CD4-positive, alpha-beta T cell (primary cell): ENCODE data around the gene RIC3. TPM values are rescaled to one million over a fixed set of nuclear protein-coding genes. Genes with fewer than 3 reads are reported as not detected.

Source experiments
- ATAC-seq: fragments of 200-7000 bp; cut with Tn5 transposase; one replicate; pipeline ENCODE4 v1.10.0; 2022; ENCODE audit warnings: mild to moderate bottlenecking; ENCODE audit not compliant: poor library complexity
- CTCF ChIA-PET: fragments of 350-600 bp; sonication (Branson Sonifier 250); formaldehyde crosslinking; loops from one replicate; lab custom pipeline; 2021; ENCODE audit warnings: antibody characterized with exemption, inconsistent platforms; lab: Charles Lee
- POLR2A ChIA-PET: fragments of 350-600 bp; sonication (Branson Sonifier 250); formaldehyde crosslinking; loops from one replicate; lab custom pipeline; 2021; ENCODE audit warnings: antibody characterized with exemption, inconsistent platforms; lab: Charles Lee
- DNase-seq, 14 experiments: peaks; one replicate each; pipeline ENCODE4 v3.0.0-alpha.2; 2013 to 2020; ENCODE audit warnings: mixed read lengths in 2 of 14
- H3K27ac ChIP-seq, 2 donors: one replicate each; pipeline versions ENCODE4 v1.5.1 to v1.7.0; 2013; ENCODE audit warnings: low read length in 2 of 2, low read depth in 1 of 2, mild to moderate bottlenecking in 1 of 2
- H3K27me3 ChIP-seq, 2 experiments: 1 replicate in 1 of 2; 2 replicates in 1 of 2; pipeline versions ENCODE4 v1.6.1 to v1.7.0; 2013; ENCODE audit warnings: low read length in 2 of 2, control low read depth in 1 of 2, mild to moderate bottlenecking in 1 of 2, moderate library complexity in 1 of 2; ENCODE audit not compliant: insufficient read depth in 2 of 2, control insufficient read depth in 1 of 2
- H3K36me3 ChIP-seq: one replicate; pipeline ENCODE4 v1.6.1; 2013; ENCODE audit warnings: low read length, control low read depth; ENCODE audit not compliant: insufficient read depth
- H3K4me1 ChIP-seq: one replicate; pipeline ENCODE4 v1.6.1; 2013; ENCODE audit warnings: low read length, control low read depth; ENCODE audit not compliant: insufficient read depth
- H3K4me3 ChIP-seq: one replicate; pipeline ENCODE4 v1.5.1; 2013; ENCODE audit warnings: mild to moderate bottlenecking, low read length, moderate library complexity
- H3K9me3 ChIP-seq, 2 experiments: 1 replicate in 1 of 2; 2 replicates in 1 of 2; pipeline versions ENCODE4 v1.6.1 to v1.7.0; 2013; ENCODE audit warnings: low read length in 2 of 2, mild to moderate bottlenecking in 2 of 2, control low read depth in 1 of 2, moderate library complexity in 1 of 2; ENCODE audit not compliant: control insufficient read depth in 1 of 2, insufficient read depth in 1 of 2
- H3K27ac Mint-ChIP-seq: one replicate; pipeline ENCODE4 v1.8.0; 2020; ENCODE audit warnings: mixed read lengths
- H3K27me3 Mint-ChIP-seq: one replicate; pipeline ENCODE4 v1.8.0; 2021; ENCODE audit warnings: mixed read lengths
- H3K36me3 Mint-ChIP-seq: one replicate; pipeline ENCODE4 v1.8.0; 2021; ENCODE audit warnings: low read depth, mixed read lengths
- H3K4me1 Mint-ChIP-seq: one replicate; pipeline ENCODE4 v1.8.0; 2021; ENCODE audit warnings: low read depth, mixed read lengths
- H3K4me3 Mint-ChIP-seq: one replicate; pipeline ENCODE4 v1.8.0; 2020; ENCODE audit warnings: mild to moderate bottlenecking, mixed read lengths
- H3K9me3 Mint-ChIP-seq: one replicate; pipeline ENCODE4 v1.8.0; 2020; ENCODE audit warnings: mixed read lengths
- CTCF ChIP-seq: fragments of 200-600 bp; IDR thresholded peaks from one replicate; pipeline ENCODE4 v1.8.0; 2022; ENCODE audit warnings: antibody characterized with exemption, mild to moderate bottlenecking
- intact Hi-C, 2 experiments: fragments of 100-400 bp; cut with DNase I in 1 of 2; cut with micrococcal nuclease in 1 of 2; formaldehyde crosslinking; loops; one replicate each; pipeline versions ENCODE4 v1.15.1 to v1.9.0; 2023 to 2025; cut with DNase I, micrococcal nuclease
- total RNA-seq, 174 experiments: library from RNA in 2 of 174; stranded (reverse) in 2 of 174; gene quantifications; one replicate each; pipeline ENCODE4 v1.2.3 and lab custom pipeline; 2021 to 2026

RIC3 gene
- total RNA-seq, 2 experiments from 2014 or later: 55.3 to 57.6 TPM

DNA sequence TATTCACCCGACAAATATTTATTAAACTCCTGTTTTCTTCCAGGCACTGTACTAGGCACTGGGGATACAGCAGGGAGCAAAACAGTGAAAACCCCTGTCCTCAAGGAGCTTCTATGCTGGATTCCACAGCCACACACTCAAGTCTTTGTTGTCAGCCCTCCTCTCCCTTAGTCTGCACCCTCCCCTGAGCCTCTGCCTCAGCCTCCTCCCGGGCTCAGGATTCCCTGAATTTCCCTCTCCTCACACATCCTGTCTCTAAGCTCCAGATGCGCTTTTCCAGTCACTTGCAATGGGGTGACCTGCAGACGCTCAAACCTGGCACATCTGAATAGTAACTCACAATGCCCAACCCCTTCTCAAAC lies 101.3 kb downstream of the RIC3 start:
- no peaks in the 10 kb centered on the region for H3K9me3 ChIP-seq
- no peaks in the 10 kb centered on the region for H3K4me1 Mint-ChIP-seq
- no peak overlapping the region for H3K27ac Mint-ChIP-seq
- no peaks in the 10 kb centered on the region for H3K36me3 Mint-ChIP-seq
- H3K27ac ChIP-seq: no peak overlapping the region
- H3K36me3 ChIP-seq: no peaks in the 10 kb centered on the region
- no peaks in the 10 kb centered on the region for H3K4me1 ChIP-seq
- H3K9me3 Mint-ChIP-seq: no peaks in the 10 kb centered on the region
- no peak for DNase-seq
- ATAC-seq: no peak
- peaks cover 18% of the 10 kb centered on the region for H3K27me3 Mint-ChIP-seq
- POLR2A ChIA-PET: no interaction called here
- TF ChIP-seq CTCF: no peak
- peaks cover 0 to 4% of the 10 kb centered on the region in 2 experiments for H3K27me3 ChIP-seq
- no peak overlapping the region for H3K4me3 Mint-ChIP-seq
- intact Hi-C loops: no loop called here
- CTCF ChIA-PET: interaction anchor here (0.6 kb wide), 1 partner anchor 158 kb away, joined by 3 read pairs; no protein-coding TSS in a partner anchor
- no peak overlapping the region for H3K4me3 ChIP-seq

GRCh38 chr11:8066911-8067455 lies 101.8 kb downstream of the RIC3 start:
- Mint-ChIP-seq H3K27ac (no peak overlapping the region), H3K27me3 (peaks cover 15% of the 10 kb centered on the region), H3K4me1 (no peaks in the 10 kb centered on the region), H3K4me3 (no peak overlapping the region), H3K9me3 (no peaks in the 10 kb centered on the region), H3K36me3 (no peaks in the 10 kb centered on the region)
- no peak for ATAC-seq
- POLR2A ChIA-PET: no interaction called here
- no peaks in the 10 kb centered on the region for H3K4me1 ChIP-seq
- H3K27me3 ChIP-seq: peaks cover 0 to 4% of the 10 kb centered on the region in 2 experiments
- no peak for TF ChIP-seq CTCF
- DNase-seq: no peak
- H3K4me3 ChIP-seq: no peak overlapping the region
- H3K36me3 ChIP-seq: no peaks in the 10 kb centered on the region
- intact Hi-C loops: no loop called here
- CTCF ChIA-PET: interaction anchor here (0.6 kb wide), 1 partner anchor 158 kb away, joined by 3 read pairs; no protein-coding TSS in a partner anchor
- H3K27ac ChIP-seq: no peak overlapping the region
- no peaks in the 10 kb centered on the region for H3K9me3 ChIP-seq

- DNase-seq: no peak
- Histone ChIP-seq H3K4me3 (no peak overlapping the region), H3K4me1 (no peaks in the 10 kb centered on the region), H3K36me3 (no peaks in the 10 kb centered on the region), H3K9me3 (no peaks in the 10 kb centered on the region), H3K27ac (no peak overlapping the region), H3K27me3 (peaks cover 0 to 4% of the 10 kb centered on the region in 2 experiments)
- TF ChIP-seq CTCF: no peak
- ChIA-PET POLR2A (no interaction called here), CTCF (no interaction called here)
- intact Hi-C loops: no loop called here
- Mint-ChIP-seq H3K27me3 (peaks cover 11% of the 10 kb centered on the region), H3K4me1 (no peaks in the 10 kb centered on the region), H3K27ac (no peak overlapping the region), H3K36me3 (no peaks in the 10 kb centered on the region), H3K4me3 (no peak overlapping the region), H3K9me3 (no peaks in the 10 kb centered on the region)
- ATAC-seq: no peak
These were observed 102.6 kb downstream of the RIC3 start for GRCh38 chr11:8066036-8066910.
